Activated CD4-positive, alpha-beta T cell treated with anti-CD3 and anti-CD28 coated beads, Interleukin-2, amount 10 ng/mL, durations not matched to agents 24 days and 14 days (primary cell): ENCODE data around the gene IFT88. TPM values are rescaled to one million over a fixed set of nuclear protein-coding genes. Genes with fewer than 3 reads are reported as not detected.

Source experiments
- DNase-seq: peaks from one replicate; pipeline ENCODE4 v3.0.0; 2022
- H3K27ac Mint-ChIP-seq: one replicate; pipeline ENCODE4 v1.8.0; 2022; ENCODE audit warnings: mild to moderate bottlenecking, mixed read lengths
- H3K27me3 Mint-ChIP-seq: one replicate; pipeline ENCODE4 v1.8.0; 2022; ENCODE audit warnings: mixed read lengths
- H3K36me3 Mint-ChIP-seq: one replicate; pipeline ENCODE4 v1.8.0; 2022; ENCODE audit warnings: low read depth, mild to moderate bottlenecking, mixed read lengths
- H3K4me1 Mint-ChIP-seq: one replicate; pipeline ENCODE4 v1.8.0; 2021; ENCODE audit warnings: mixed read lengths
- H3K4me3 Mint-ChIP-seq: one replicate; pipeline ENCODE4 v1.8.0; 2022; ENCODE audit warnings: mild to moderate bottlenecking, moderate library complexity, mixed read lengths
- H3K9me3 Mint-ChIP-seq: one replicate; pipeline ENCODE4 v1.8.0; 2021; ENCODE audit warnings: mixed read lengths
- intact Hi-C: fragments of 100-400 bp; cut with micrococcal nuclease; formaldehyde crosslinking; loops from one replicate; pipeline ENCODE4 v1.15.1; 2023
- total RNA-seq: library from RNA; stranded (reverse); gene quantifications from 2 replicates; pipeline ENCODE4 v1.2.3, GENCODE V29; 2022

IFT88 gene
- total RNA-seq, 1 donor from 2014 or later, result 2.2 TPM

DNA sequence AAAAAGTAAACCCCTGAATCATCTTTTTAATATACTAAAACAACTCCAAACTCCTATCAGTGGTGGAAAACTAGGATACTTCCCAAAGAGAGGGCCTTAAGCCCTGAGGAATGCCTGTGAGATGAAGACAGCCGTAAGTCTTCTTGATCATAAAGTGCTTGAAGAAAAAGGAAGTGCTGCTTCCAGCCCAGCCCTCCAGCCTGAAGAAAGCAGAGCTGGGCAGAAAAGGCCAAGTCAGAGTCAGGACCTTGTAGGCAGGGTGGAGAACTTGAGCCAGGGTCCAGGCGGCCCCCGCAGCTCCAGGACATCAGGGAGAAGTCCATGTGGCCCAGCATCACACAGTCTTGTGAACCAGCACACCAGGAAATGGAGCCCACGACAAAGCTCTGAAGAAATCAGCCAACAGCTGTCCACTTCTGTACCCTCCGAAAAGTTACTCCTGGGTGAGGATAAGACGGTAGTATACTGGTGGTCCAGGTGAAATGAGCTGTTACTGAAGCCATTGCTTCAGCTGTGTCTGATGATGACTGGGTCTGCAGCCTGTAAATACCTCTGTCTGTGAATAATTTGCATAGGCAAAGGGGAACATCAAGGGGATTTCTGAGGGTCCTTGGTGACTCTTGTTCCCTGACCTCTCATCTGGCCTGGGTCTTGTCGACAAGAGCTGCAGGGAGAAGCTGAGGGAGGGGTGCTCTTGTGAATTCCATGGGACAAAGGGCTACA lies 22.6 kb upstream of the IFT88 start:
- DNase-seq, result no peak
- Mint-ChIP-seq H3K4me3 (no peak overlapping the region), H3K4me1 (peaks cover 9% of the 10 kb centered on the region), H3K27me3 (peaks cover 3% of the 10 kb centered on the region), H3K27ac (no peak overlapping the region), H3K9me3 (no peaks in the 10 kb centered on the region), H3K36me3 (no peaks in the 10 kb centered on the region)
- intact Hi-C loops, result no loop called here

DNA sequence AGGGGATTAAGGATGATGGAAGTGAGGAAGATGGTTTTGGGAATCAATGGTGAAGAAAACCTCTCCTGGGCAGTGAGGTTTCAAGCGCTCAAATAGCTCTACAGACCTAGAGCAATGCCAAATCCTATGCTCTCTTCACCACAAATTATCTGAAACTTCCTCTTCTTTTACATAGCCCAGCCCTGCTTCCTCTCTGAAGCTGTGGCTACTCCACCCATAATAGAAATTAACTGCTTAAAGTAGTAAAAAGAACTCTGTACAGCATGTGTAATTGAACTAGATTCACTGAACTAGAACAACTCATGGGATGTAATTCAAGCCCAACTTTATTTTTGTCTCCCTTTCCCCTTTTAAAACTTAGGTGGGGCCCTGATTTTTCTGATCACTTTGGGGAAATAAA lies 20.4 kb upstream of the IFT88 start:
- DNase-seq, result no peak
- H3K27me3 Mint-ChIP-seq, result peaks cover 3% of the 10 kb centered on the region
- H3K27ac Mint-ChIP-seq, result no peak overlapping the region
- peaks cover 9% of the 10 kb centered on the region for H3K4me1 Mint-ChIP-seq
- H3K9me3 Mint-ChIP-seq, result no peaks in the 10 kb centered on the region
- H3K4me3 Mint-ChIP-seq, result no peak overlapping the region
- intact Hi-C loops, result no loop called here
- no peaks in the 10 kb centered on the region for H3K36me3 Mint-ChIP-seq

DNA sequence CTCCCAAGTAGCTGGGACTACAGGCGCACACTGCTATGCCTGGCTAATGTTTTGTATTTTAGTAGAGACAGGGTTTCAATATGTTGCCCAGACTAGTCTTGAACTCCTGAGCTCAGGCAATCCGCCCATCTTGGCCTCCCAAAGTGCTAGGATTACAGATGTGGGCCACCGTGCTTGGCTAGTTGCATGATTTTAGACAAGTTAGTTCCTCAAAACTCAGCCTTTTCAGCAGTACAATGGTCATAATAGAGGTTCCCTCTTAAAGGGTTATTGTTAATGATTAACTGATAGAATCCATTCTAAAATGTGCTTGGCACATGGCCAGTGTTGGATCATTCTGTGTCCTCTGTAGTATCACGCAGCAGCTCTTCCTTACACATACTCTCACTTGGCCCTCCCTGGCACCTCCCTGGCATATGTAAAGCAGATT lies 19.5 kb upstream of the IFT88 start:
- no peak for DNase-seq
- intact Hi-C loops, result no loop called here
- no peak overlapping the region for H3K27ac Mint-ChIP-seq
- H3K4me1 Mint-ChIP-seq, result peaks cover 9% of the 10 kb centered on the region
- peaks cover 5% of the 10 kb centered on the region for H3K27me3 Mint-ChIP-seq
- H3K9me3 Mint-ChIP-seq, result no peaks in the 10 kb centered on the region
- H3K4me3 Mint-ChIP-seq, result no peak overlapping the region
- H3K36me3 Mint-ChIP-seq, result no peaks in the 10 kb centered on the region

DNA sequence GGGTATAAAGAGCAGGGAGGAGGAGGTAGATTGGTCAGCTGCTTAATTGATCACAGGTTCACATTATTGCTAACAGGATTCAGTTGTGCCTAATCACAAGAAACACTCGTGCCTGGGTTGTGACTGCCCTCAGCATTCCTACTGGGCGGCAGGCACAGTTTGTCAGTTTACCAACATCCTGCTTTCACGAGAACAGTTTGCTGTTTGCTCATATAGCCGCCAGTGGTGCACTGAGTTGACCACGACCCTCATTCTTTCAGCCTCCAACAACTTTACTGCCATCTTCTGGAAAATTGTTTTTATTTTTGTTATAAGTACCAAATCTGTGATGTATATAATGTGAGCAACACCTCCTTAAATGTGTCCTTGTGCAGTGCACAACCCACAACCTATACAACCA lies 16.2 kb upstream of the IFT88 start:
- Mint-ChIP-seq H3K27me3 (peaks cover 2% of the 10 kb centered on the region), H3K27ac (no peak overlapping the region), H3K36me3 (no peaks in the 10 kb centered on the region), H3K4me3 (no peak overlapping the region), H3K4me1 (peaks cover 7% of the 10 kb centered on the region), H3K9me3 (no peaks in the 10 kb centered on the region)
- intact Hi-C loops, result no loop called here
- no peak for DNase-seq

DNA sequence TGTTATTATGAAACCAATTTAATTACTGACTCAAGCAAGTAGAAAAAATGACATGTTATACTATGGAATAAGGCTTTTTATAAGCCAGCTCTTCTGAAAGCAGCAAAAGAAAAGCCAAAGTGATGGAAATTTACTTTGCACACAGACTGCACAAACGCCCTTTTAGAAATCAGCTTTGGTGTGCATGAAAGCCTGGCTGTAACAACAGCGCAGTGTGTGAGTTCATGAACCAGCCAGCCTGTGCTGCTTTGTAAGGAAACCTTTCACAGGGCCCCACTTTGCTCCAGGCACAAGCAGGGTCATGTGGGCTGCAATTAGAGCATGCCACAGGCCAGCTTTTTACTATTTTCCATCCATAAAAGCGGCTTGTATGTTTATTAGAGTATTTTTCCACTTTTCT lies 13.6 kb upstream of the IFT88 start:
- no peak overlapping the region for H3K4me3 Mint-ChIP-seq
- no peak overlapping the region for H3K27ac Mint-ChIP-seq
- no peaks in the 10 kb centered on the region for H3K4me1 Mint-ChIP-seq
- H3K27me3 Mint-ChIP-seq, result peaks cover 2% of the 10 kb centered on the region
- H3K36me3 Mint-ChIP-seq, result no peaks in the 10 kb centered on the region
- intact Hi-C loops, result no loop called here
- no peak for DNase-seq
- no peaks in the 10 kb centered on the region for H3K9me3 Mint-ChIP-seq

DNA sequence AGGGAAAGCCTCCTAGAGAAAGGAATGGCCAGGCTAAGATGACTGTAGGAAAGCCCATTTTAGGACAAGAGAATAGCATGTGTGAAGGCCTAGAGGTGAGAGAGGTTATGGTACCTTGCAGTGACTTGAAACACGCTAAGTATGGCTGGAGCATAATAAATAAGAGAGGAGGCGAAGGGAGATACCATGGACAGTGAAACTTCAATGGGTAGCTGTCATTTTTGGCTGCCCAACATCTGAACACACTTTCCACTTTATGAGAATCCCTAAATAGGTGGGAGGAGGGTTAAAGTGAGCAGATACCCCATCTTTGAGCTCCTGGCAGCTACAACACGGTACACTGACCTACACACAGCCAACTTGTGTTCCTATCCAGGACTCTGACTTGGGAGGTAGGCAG lies 8.0 kb upstream of the IFT88 start:
- intact Hi-C loops, result no loop called here
- DNase-seq, result no peak
- Mint-ChIP-seq H3K27me3 (no peaks in the 10 kb centered on the region), H3K9me3 (no peaks in the 10 kb centered on the region), H3K36me3 (no peaks in the 10 kb centered on the region), H3K4me1 (no peaks in the 10 kb centered on the region), H3K27ac (no peak overlapping the region), H3K4me3 (no peak overlapping the region)

DNA sequence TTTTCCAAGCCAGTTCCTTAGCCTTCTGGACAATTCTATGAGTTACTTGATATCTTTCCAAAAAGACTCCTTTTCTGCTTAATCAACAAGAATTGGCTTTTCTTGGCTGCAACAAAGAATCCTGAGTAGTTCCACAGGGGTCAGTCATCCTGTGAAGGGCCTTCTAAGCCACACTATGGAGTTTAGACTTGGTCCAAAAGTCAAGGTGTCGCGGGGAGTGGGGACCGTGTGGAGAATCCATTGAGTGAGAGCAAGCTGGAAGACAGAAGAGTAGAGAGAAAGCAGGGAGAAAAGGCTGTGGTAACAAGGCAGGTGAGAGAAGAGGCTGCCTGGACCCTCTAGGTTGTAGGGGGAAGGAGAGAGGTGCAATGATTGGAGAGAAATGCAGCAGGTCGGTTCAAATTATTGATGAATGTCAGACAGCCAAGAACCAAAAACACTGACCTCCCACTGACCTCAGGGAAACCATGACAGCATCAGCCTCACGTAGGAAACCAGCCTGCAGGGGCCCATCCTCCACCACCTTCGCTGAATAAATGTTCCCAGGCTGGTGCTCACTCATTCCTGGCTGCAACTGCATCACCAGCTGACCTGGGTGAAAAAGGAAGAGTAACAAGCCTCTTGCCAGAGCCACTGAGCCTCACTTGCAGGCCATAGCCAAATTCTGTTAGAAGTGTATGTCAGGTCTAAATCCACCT lies 7.1 kb upstream of the IFT88 start:
- Mint-ChIP-seq H3K27ac (no peak overlapping the region), H3K9me3 (peaks cover 4% of the 10 kb centered on the region), H3K4me3 (no peak overlapping the region), H3K4me1 (no peaks in the 10 kb centered on the region), H3K36me3 (peaks cover 4% of the 10 kb centered on the region), H3K27me3 (no peaks in the 10 kb centered on the region)
- no peak for DNase-seq
- intact Hi-C loops, result no loop called here

DNA sequence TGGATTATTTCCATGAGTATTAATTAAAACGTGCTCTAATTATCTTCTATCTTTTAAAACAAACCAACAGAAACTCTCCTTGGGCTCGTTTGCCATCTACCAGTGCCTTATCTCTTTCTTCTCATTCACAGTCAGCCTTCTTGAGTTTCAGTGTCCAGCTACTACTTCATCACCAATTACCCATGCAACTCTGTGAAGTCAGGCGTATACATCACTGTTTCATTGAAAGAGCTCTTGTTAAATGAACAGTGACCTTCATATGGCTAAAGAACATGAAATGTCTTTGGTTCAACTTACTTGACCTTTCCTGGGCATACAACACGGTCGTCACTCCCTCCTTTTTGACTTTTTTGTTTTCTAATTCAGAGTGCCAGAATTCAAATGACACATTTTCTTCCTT lies 5.2 kb upstream of the IFT88 start:
- Mint-ChIP-seq H3K27me3 (no peaks in the 10 kb centered on the region), H3K4me1 (peaks cover 11% of the 10 kb centered on the region)
- intact Hi-C loops, result no loop called here

DNA sequence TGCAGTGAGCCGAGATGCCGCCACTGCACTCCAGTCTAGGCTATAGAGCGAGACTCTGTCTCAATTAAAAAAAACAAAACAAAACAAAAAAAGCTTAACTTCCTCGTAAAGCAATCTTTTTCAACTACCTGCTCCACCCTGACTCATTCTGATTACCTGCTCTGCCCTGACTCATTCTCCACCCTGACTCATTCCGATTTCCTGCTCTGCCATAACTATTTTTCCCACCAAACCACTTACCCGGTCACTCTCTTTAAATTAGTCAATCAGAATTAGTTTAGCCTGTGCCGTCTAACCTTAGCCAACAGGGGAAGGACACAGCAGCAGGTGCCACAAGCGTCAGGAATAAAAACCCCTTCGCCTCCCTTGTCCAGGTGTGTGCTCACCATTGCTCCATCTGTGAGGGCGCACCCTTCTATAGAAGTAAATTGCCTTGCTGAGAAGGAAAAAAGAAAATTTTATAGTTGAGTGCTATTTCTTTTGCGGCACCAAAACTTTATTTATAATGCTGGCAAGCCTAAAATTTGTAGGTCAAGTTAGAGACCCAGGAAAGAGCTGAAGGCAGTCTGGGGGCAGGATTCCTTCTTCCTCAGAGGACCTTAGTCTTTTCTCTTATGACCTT lies 1.7 kb upstream of the IFT88 start:
- DNase-seq, result no peak
- Mint-ChIP-seq H3K36me3 (peaks cover 7% of the 10 kb centered on the region), H3K9me3 (peaks cover 8% of the 10 kb centered on the region), H3K4me3 (no peak overlapping the region), H3K4me1 (peaks cover 20% of the 10 kb centered on the region), H3K27me3 (no peaks in the 10 kb centered on the region), H3K27ac (no peak overlapping the region)
- intact Hi-C loops, result no loop called here

More for the DNA sequence above, 5.2 kb upstream of the IFT88 start:
- Mint-ChIP-seq H3K4me3 (no peak overlapping the region), H3K27ac (no peak overlapping the region), H3K9me3 (peaks cover 8% of the 10 kb centered on the region), H3K36me3 (peaks cover 7% of the 10 kb centered on the region)
- DNase-seq, result no peak

DNA sequence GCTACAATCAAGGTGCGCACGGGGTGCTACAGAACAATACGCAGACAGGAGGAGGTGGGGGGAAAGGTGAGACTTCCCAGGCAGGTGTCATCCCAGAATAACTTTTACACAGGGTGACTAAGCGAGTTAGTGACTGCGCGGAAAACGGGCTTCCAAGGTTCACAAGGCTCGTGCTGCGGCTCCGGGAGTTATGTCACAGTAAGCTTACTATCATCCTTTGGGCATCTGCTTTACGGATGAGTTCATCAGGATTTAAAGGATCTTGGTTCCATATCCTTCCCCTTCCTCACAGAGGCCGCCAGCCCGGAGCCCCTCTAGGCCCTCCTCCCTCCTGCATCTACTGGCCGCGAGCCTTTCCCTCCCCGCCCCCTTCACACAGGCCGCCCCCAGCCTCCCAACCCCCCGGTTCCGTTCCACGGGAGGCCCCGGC lies 474 bp upstream of the IFT88 start:
- Mint-ChIP-seq H3K4me3 (peak overlapping the region; percentile 91), H3K4me1 (peaks cover 20% of the 10 kb centered on the region), H3K27ac (peak overlapping the region; percentile 88), H3K9me3 (peaks cover 8% of the 10 kb centered on the region), H3K36me3 (peaks cover 7% of the 10 kb centered on the region), H3K27me3 (no peaks in the 10 kb centered on the region)
- DNase-seq, result no peak
- intact Hi-C loops, result loop anchor here (2.0 kb wide), 2 partner anchors 136 to 206 kb away; partner anchors contain the start of genes EEF1AKMT1 and IL17D

DNA sequence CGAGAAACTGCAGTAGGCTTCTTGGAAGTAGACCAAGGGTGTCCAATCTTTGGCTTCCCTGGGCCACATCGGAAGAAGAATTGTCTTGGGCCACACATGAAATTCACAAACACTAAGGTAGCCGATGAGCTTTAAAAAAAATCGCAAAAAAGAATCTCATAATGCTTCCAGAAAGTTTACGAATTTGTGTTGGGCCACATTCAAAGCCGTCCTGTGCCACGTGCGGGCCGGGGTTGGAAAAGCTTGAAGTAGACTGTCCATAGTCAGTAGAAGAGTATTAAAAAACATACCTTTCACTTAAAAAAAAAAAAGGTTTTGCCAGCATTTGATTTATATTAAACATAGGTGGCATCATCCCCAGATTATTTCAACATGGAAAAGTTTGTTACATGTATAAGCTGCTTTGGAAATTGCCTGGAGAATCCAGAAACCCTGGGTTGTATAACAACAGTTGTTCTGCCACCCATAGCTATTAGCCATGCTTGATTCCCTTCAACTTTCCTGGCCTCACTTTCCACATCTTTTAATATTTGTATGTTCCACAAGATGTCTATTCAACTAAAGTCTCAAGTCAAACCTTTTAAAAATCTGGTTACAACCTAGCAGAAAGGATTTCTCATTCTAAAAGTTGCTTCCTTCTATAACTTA lies 1.0 kb downstream of the IFT88 start:
- DNase-seq, result peak; percentile 55
- Mint-ChIP-seq H3K36me3 (peaks cover 7% of the 10 kb centered on the region), H3K9me3 (peaks cover 8% of the 10 kb centered on the region), H3K27ac (peak overlapping the region; percentile 88), H3K4me3 (peak overlapping the region; percentile 91), H3K27me3 (no peaks in the 10 kb centered on the region), H3K4me1 (peaks cover 23% of the 10 kb centered on the region)
- intact Hi-C loops, result loop anchor here (1.0 to 2.0 kb wide), 3 partner anchors 42 to 205 kb away; partner anchors contain the start of genes EEF1AKMT1 and IL17D

DNA sequence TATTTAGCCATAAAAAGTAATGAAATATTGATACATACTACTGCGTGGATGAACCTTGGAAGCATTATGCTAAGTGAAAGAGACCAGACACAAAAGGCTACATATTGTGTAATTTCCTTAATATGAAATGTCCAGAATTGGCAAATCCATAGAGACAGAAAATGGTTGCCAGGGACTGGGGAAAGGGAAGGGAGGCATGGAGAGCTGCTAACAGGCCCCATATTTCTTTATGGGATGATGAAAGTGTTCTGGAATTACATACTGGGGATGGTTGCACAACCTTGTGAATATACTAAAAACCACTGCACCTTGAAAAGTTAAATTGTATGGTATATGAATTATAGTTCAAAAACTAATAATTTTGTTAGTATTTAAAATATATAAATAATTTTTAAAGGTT lies 3.6 kb downstream of the IFT88 start:
- H3K36me3 Mint-ChIP-seq, result peaks cover 2% of the 10 kb centered on the region
- no peak overlapping the region for H3K27ac Mint-ChIP-seq
- no peaks in the 10 kb centered on the region for H3K27me3 Mint-ChIP-seq
- peak; percentile 6 for DNase-seq
- intact Hi-C loops, result no loop called here
- H3K4me3 Mint-ChIP-seq, result no peak overlapping the region
- H3K4me1 Mint-ChIP-seq, result peaks cover 20% of the 10 kb centered on the region
- peaks cover 7% of the 10 kb centered on the region for H3K9me3 Mint-ChIP-seq

DNA sequence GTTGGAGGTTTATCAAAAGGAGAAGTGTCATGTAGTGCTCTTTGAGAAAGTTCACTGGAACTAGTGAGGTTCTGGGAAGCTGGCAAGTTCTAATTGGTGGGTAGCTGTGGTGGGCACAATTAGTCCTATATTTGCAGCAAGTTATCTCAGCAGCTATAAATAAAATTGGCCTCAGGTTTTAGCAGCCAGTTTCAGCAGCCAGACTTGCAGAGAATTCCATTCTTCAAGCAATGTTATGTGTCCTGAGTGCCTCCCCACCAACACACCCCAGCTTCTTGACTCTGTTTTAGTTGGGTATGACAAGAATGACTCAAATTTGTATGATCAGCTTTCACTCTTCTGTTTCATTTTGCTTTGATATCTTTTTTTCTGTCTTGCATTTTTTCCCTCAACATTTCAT lies 4.7 kb downstream of the IFT88 start:
- peak; percentile 41 for DNase-seq

DNA sequence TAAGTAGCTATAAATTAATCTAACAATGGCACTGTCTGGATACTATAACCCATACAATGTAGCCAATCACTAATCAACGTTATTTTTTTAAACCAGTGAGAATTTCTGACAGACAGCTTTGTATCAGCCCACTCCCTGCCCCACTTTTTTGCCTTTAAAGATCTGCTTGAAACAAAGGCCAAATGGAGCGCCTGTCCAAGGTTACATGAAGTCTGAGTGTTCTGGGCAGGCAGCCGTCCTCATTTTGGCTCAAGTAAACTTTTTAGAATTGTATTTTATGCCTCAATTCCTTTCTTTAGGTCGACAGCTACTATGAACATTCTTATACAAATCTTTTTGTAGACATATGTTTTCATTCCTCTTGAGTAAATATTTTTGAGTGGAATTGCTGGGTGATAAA lies 6.2 kb downstream of the IFT88 start:
- Mint-ChIP-seq H3K4me1 (peaks cover 5% of the 10 kb centered on the region), H3K9me3 (peaks cover 12% of the 10 kb centered on the region)

More for the DNA sequence above, 4.7 kb downstream of the IFT88 start:
- peaks cover 14% of the 10 kb centered on the region for H3K4me1 Mint-ChIP-seq
- intact Hi-C loops, result no loop called here
- H3K27me3 Mint-ChIP-seq, result no peaks in the 10 kb centered on the region
- peaks cover 4% of the 10 kb centered on the region for H3K36me3 Mint-ChIP-seq
- H3K9me3 Mint-ChIP-seq, result peaks cover 12% of the 10 kb centered on the region
- H3K4me3 Mint-ChIP-seq, result no peak overlapping the region
- no peak overlapping the region for H3K27ac Mint-ChIP-seq

More for the DNA sequence above, 6.2 kb downstream of the IFT88 start:
- peaks cover 7% of the 10 kb centered on the region for H3K36me3 Mint-ChIP-seq
- intact Hi-C loops, result no loop called here
- H3K4me3 Mint-ChIP-seq, result no peak overlapping the region
- DNase-seq, result no peak
- no peak overlapping the region for H3K27ac Mint-ChIP-seq
- H3K27me3 Mint-ChIP-seq, result no peaks in the 10 kb centered on the region
